K562 (cell line): ENCODE results near the gene LRRC70. TPM values are rescaled to one million over a fixed set of nuclear protein-coding genes. Genes with fewer than 3 reads are reported as not detected.

ENCODE experiments used
- ATAC-seq: fragments of 200-7000 bp; cut with Tn5 transposase; 3 replicates; pipeline ENCODE4 v1.9.1; 2020; ENCODE audit warnings: moderate library complexity
- BruUV-seq: library from RNA; stranded (reverse); fragments of 400-500 nt; replicated peaks from 2 replicates; lab custom pipeline; 2021; lab: Mats Ljungman, UMichigan
- CTCF ChIA-PET: fragments of 300-600 bp; formaldehyde crosslinking; extraction: SDS; loops from one replicate; lab custom pipeline; 2021; ENCODE audit warnings: low intra/inter-chr PET ratio; lab: Yijun Ruan, JAX
- POLR2A ChIA-PET: fragments of 300-600, 350-650 bp; sonication (Branson Sonifier 250); formaldehyde crosslinking; extraction: SDS; loops from one replicate; lab custom pipeline; 2021; ENCODE audit warnings: antibody characterized with exemption, inconsistent platforms; lab: Yijun Ruan, JAX
- DNase-seq, 4 experiments: peaks; one replicate each; pipeline versions ENCODE4 v3.0.0 to v3.0.0-alpha.2; 2011 to 2018; ENCODE audit warnings: low spot score in 3 of 4, mixed read lengths in 3 of 4; ENCODE audit errors: extremely low read depth in 1 of 4
- FAIRE-seq: peaks from 2 replicates; lab custom pipeline; 2011; peaks lifted over from hg19 to GRCh38; lab: Jason Lieb, UNC
- H2AFZ ChIP-seq: 2 replicates; pipeline ENCODE4 v1.6.0; 2011; ENCODE audit warnings: low read depth, low read length, control low read depth, inconsistent platforms
- H3K27ac ChIP-seq: fragments of 200-600 bp; 3 replicates; pipeline ENCODE4 v1.8.0; 2011; ENCODE audit warnings: low read depth, mild to moderate bottlenecking, control low read depth, inconsistent platforms, low read length, moderate library complexity, mixed read lengths; ENCODE audit errors: extremely low read depth
- H3K27me3 ChIP-seq, 2 experiments: fragments of 300-600 bp in 1 of 2; 2 replicates in 1 of 2; 3 replicates in 1 of 2; pipeline versions ENCODE4 v1.6.0 to v1.8.0; 2011; ENCODE audit warnings: inconsistent platforms in 2 of 2, low read length in 2 of 2, mild to moderate bottlenecking in 1 of 2, mixed read lengths in 1 of 2, moderate library complexity in 1 of 2; ENCODE audit not compliant: control insufficient read depth in 2 of 2, insufficient read depth in 2 of 2
- H3K36me3 ChIP-seq: fragments of 300-600 bp; 3 replicates; pipeline ENCODE4 v1.8.0; 2011; ENCODE audit warnings: mild to moderate bottlenecking, low read length, inconsistent platforms; ENCODE audit not compliant: control insufficient read depth, insufficient read depth
- H3K4me1 ChIP-seq, 2 experiments: fragments of 200-600 bp in 1 of 2; replicated peaks in 1 of 2; 2 replicates in 1 of 2; 3 replicates in 1 of 2; pipeline versions ENCODE4 v1.5.1 to v1.8.0; 2011; ENCODE audit warnings: inconsistent platforms in 2 of 2, low read length in 2 of 2, mild to moderate bottlenecking in 1 of 2, mixed read lengths in 1 of 2, moderate library complexity in 1 of 2; ENCODE audit not compliant: control insufficient read depth in 2 of 2, insufficient read depth in 2 of 2
- H3K4me2 ChIP-seq: 2 replicates; pipeline ENCODE4 v1.6.1; 2011; ENCODE audit warnings: low read length, control low read depth, inconsistent platforms, mixed read lengths; ENCODE audit not compliant: insufficient read depth
- H3K4me3 ChIP-seq: fragments of 200-600 bp; sonication (generic), shearing (Covaris generic); 2 replicates; pipeline ENCODE4 v1.5.1; 2016; ENCODE audit warnings: control low read depth, inconsistent platforms
- H3K79me2 ChIP-seq: fragments of 200-600 bp; 3 replicates; pipeline ENCODE4 v1.8.0; 2011; ENCODE audit warnings: low read length, inconsistent platforms; ENCODE audit not compliant: control insufficient read depth, insufficient read depth
- H3K9ac ChIP-seq, 2 experiments: 2 replicates each; pipeline versions ENCODE4 v1.6.0 to v1.6.1; 2011; ENCODE audit warnings: low read depth in 2 of 2, low read length in 2 of 2, control low read depth in 1 of 2, inconsistent platforms in 1 of 2, mild to moderate bottlenecking in 1 of 2, mixed read lengths in 1 of 2; ENCODE audit not compliant: insufficient read depth in 1 of 2
- H3K9me1 ChIP-seq: one replicate; pipeline ENCODE4 v1.6.0; 2011; ENCODE audit warnings: inconsistent platforms, mild to moderate bottlenecking, low read length, moderate library complexity; ENCODE audit not compliant: control insufficient read depth, insufficient read depth
- H3K9me3 ChIP-seq: replicated peaks from 2 replicates; pipeline ENCODE4 v1.5.1; 2011; ENCODE audit warnings: low read depth, low read length, inconsistent platforms; ENCODE audit not compliant: control insufficient read depth, insufficient read depth
- H4K20me1 ChIP-seq: replicated peaks from 2 replicates; pipeline ENCODE4 v1.6.1; 2011; ENCODE audit warnings: low read length, inconsistent platforms, mixed read lengths; ENCODE audit not compliant: control insufficient read depth, insufficient read depth
- ILK ChIP-seq: fragments of 450-650 bp; IDR thresholded peaks from 2 replicates; pipeline ENCODE4 v1.6.1; 2016; ENCODE audit warnings: missing genetic modification characterization, low read depth, mild to moderate bottlenecking, missing compliant biosample characterization, moderate library complexity, borderline replicate concordance
- MECOM ChIP-seq: fragments of 250-450 bp; sonication (Bioruptor Pico); IDR thresholded peaks from 2 replicates; pipeline ENCODE4 v1.8.0; 2022; ENCODE audit warnings: inconsistent platforms
- NBN ChIP-seq: fragments of 450-650 bp; IDR thresholded peaks from 2 replicates; pipeline ENCODE4 v1.6.1; 2016; ENCODE audit warnings: low read depth, mild to moderate bottlenecking
- NEUROD1 ChIP-seq: fragments of 150-350 bp; IDR thresholded peaks from 2 replicates; pipeline ENCODE4 v1.6.1; 2014; ENCODE audit warnings: borderline replicate concordance, low read length, low read depth; ENCODE audit not compliant: partially characterized antibody
- NFYB ChIP-seq: IDR thresholded peaks from 2 replicates; pipeline ENCODE4 v1.6.1; 2011; ENCODE audit warnings: mild to moderate bottlenecking, moderate library complexity; ENCODE audit not compliant: insufficient read length; ENCODE audit errors: extremely low read depth
- NR2C2 ChIP-seq, 2 experiments: fragments of 200-800 bp in 1 of 2; sonication (Bioruptor generic) in 1 of 2; sonication (generic) in 1 of 2; formaldehyde crosslinking in 1 of 2; IDR thresholded peaks; 2 replicates each; pipeline versions ENCODE4 v1.6.1 to v1.8.0; 2016 to 2022; ENCODE audit warnings: mild to moderate bottlenecking in 1 of 2, missing compliant biosample characterization in 1 of 2, missing genetic modification characterization in 1 of 2, missing genetic modification reagents in 1 of 2
- NR2F6 ChIP-seq: fragments of 450-650 bp; formaldehyde crosslinking; IDR thresholded peaks from 2 replicates; pipeline ENCODE4 v1.4.0; 2020; ENCODE audit warnings: mild to moderate bottlenecking
- PTRF ChIP-seq: fragments of 450-650 bp; IDR thresholded peaks from 2 replicates; pipeline ENCODE4 v1.6.1; 2016; ENCODE audit warnings: mild to moderate bottlenecking, missing genetic modification characterization, missing compliant biosample characterization
- SIN3B ChIP-seq: fragments of 450-650 bp; IDR thresholded peaks from 2 replicates; pipeline ENCODE4 v1.6.1; 2017; ENCODE audit warnings: low read depth, mild to moderate bottlenecking, moderate library complexity
- TBL1XR1 ChIP-seq, 2 experiments: IDR thresholded peaks; 2 replicates each; pipeline ENCODE4 v1.6.1; 2012; ENCODE audit warnings: improper control_type of control experiment in 2 of 2, low read length in 2 of 2, mild to moderate bottlenecking in 1 of 2
- ZNF79 ChIP-seq: fragments of 250-450 bp; sonication (Bioruptor Pico); IDR thresholded peaks from 2 replicates; pipeline ENCODE4 v1.4.0; 2020; ENCODE audit warnings: low read depth, mild to moderate bottlenecking, moderate library complexity
- WGBS: fragments of 100-300 bp; shearing (Covaris generic); methylation state at CpG from one replicate; pipeline ENCODE4 v1.1.6; 2016; ENCODE audit warnings: low coverage, mixed read lengths; ENCODE audit not compliant: insufficient coverage; ENCODE audit errors: missing lambda C conversion rate; 5-methylcytosine and 5-hydroxymethylcytosine counted together
- in situ Hi-C: fragments of 300-500 bp; cut with MboI; formaldehyde crosslinking; loops from 4 replicates; pipeline ENCODE4 v1.15.0; 2018; ENCODE audit warnings: inconsistent platforms, mixed read lengths
- intact Hi-C: fragments of 100-400 bp; cut with micrococcal nuclease; formaldehyde crosslinking; loops from 2 replicates; pipeline ENCODE4 v1.14.2; 2022
- polyA plus RNA-seq, 8 experiments: library from polyadenylated mRNA; depleted of rRNA in 4 of 8; stranded (reverse) in 5 of 8; unstranded in 3 of 8; fragments of >200 nt; fragmentation: Nextera tagmentation in 2 of 8; fragmentation: Illumina TruSeq in 1 of 8; extraction: Ambion mirVana in 2 of 8; extraction: Trizol in 1 of 8; gene quantifications; 2 replicates each; pipeline versions ENCODE4 v1.2.1 to v1.2.3, GENCODE V29; 2011 to 2014; ENCODE audit warnings: inconsistent platforms in 1 of 8, missing spikeins in 1 of 8
- total RNA-seq, 7 experiments: library from RNA; depleted of rRNA in 6 of 7; stranded (reverse); fragments of >200 nt in 6 of 7; fragmentation: Illumina TruSeq in 2 of 7; extraction: Trizol in 2 of 7; gene quantifications; 2 replicates each; pipeline versions ENCODE4 v1.2.1 to v1.2.3, GENCODE V29; 2011 to 2021; ENCODE audit warnings: low replicate concordance in 1 of 7
- TF ChIP-seq, protein P1 (sequence below): fragments of 250-450 bp; sonication (Bioruptor Pico); IDR thresholded peaks from 2 replicates; pipeline ENCODE4 v1.4.0; 2020; ENCODE audit warnings: mild to moderate bottlenecking, moderate library complexity

The LRRC70 gene
- total and polyA plus RNA-seq, 9 of the 15 experiments (the other 6 are each of a cell fraction or from before 2014, with no cell fraction given): 0.21 to 2.1 (median 0.73) TPM

DNA sequence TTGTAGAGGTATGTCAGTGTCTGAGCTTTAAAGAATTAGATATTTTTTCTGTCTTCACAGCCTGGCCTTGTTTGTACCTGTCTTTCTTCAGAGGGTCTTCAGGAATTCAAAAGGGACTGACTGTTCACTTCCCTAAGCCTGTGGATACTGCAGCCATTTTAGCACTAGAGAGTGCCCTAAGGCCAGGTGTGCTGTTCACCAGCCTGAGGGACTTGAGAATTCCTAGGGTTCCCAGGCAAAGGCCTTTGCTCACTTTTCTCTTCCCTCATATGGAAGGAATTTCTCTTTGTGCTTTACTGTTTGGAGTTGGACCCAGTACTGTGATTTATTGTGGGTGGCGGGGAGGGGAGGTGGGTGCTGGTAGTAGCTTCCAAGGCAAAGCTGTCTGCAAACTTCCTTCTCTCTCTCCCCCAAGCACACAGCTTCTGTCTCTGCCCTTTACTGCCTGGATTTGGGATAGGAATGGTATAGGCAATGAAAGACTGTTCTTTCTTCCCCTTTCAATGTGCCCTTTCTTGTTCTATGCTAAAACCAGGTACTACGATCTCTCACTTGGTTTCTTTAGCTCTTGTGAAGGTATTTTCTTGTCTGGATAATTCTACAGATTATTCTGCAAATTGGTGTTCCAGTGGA lies 9.7 kb upstream of the LRRC70 start:
- Histone ChIP-seq H4K20me1 (no peaks in the 10 kb centered on the region), H3K9me3 (peaks cover 3% of the 10 kb centered on the region), H3K4me1 (no peaks in the 10 kb centered on the region), H3K9me1 (no peaks in the 10 kb centered on the region), H3K4me3 (no peak overlapping the region), H3K9ac (no peak overlapping the region), H3K79me2 (0 out of 3 replicates have a peak, but pooled peaks cover 4% of the 10 kb centered on the region), H3K27me3 (no peaks in the 10 kb centered on the region), H3K36me3 (peaks cover 39% of the 10 kb centered on the region), H3K4me2 (no peak overlapping the region), H2AFZ (no peak overlapping the region), H3K27ac (no peak overlapping the region)
- 94% methylated on average over 2 of the region's 2 CpGs for WGBS
- no peak for DNase-seq
- POLR2A ChIA-PET: interaction anchor here (1.3 kb wide), 2 partner anchors 14 to 21 kb away, joined by 4 read pairs; no protein-coding TSS in a partner anchor
- intact Hi-C loops: no loop called here
- no peak for FAIRE-seq
- no peak for TF ChIP-seq PTRF (tag)
- TF ChIP-seq NR2C2 (CRISPR knock-in tag; IDR thresholded peaks at IDR 0.05): no peak
- TF ChIP-seq NR2C2 (tag; IDR thresholded peaks at IDR 0.05): no peak
- no peak for TF ChIP-seq SIN3B
- no peak for TF ChIP-seq NEUROD1
- no peak for TF ChIP-seq ILK
- TF ChIP-seq NFYB: no peak
- TF ChIP-seq NBN: no peak
- TF ChIP-seq, protein P1, sequence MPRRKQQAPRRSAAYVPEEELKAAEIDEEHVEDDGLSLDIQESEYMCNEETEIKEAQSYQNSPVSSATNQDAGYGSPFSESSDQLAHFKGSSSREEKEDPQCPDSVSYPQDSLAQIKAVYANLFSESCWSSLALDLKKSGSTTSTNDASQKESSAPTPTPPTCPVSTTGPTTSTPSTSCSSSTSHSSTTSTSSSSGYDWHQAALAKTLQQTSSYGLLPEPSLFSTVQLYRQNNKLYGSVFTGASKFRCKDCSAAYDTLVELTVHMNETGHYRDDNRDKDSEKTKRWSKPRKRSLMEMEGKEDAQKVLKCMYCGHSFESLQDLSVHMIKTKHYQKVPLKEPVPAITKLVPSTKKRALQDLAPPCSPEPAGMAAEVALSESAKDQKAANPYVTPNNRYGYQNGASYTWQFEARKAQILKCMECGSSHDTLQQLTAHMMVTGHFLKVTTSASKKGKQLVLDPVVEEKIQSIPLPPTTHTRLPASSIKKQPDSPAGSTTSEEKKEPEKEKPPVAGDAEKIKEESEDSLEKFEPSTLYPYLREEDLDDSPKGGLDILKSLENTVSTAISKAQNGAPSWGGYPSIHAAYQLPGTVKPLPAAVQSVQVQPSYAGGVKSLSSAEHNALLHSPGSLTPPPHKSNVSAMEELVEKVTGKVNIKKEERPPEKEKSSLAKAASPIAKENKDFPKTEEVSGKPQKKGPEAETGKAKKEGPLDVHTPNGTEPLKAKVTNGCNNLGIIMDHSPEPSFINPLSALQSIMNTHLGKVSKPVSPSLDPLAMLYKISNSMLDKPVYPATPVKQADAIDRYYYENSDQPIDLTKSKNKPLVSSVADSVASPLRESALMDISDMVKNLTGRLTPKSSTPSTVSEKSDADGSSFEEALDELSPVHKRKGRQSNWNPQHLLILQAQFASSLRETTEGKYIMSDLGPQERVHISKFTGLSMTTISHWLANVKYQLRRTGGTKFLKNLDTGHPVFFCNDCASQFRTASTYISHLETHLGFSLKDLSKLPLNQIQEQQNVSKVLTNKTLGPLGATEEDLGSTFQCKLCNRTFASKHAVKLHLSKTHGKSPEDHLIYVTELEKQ (CRISPR knock-in tag): no peak
- no peak for TF ChIP-seq MECOM (CRISPR knock-in tag)
- no peak for TF ChIP-seq TBL1XR1 (IDR thresholded peaks at IDR 0.05; ENCODE audit: low read length in 2 of 2)
- no peak for TF ChIP-seq NR2F6 (CRISPR knock-in tag)
- TF ChIP-seq ZNF79: no peak
- CTCF ChIA-PET: no interaction called here
- in situ Hi-C loops: no loop called here
- no peak for ATAC-seq
- BruUV-seq: no TSS peak
